HepG2 (cell line): Measurements from ENCODE around the gene TXNIP. TPM values are rescaled to one million over a fixed set of nuclear protein-coding genes. Genes with fewer than 3 reads are reported as not detected.
A peak's percentile ranks its signal among the peaks of the same experiment; 100 is the strongest.

ENCODE experiments used
- ARID3A ChIP-seq: IDR thresholded peaks from 2 replicates; pipeline ENCODE4 v1.6.1; 2012; ENCODE audit warnings: low read depth, low read length, improper control_type of control experiment
- ATRX ChIP-seq: sonication (generic); formaldehyde crosslinking; IDR thresholded peaks from 2 replicates; pipeline ENCODE4 v1.4.0; 2020; ENCODE audit warnings: missing genetic modification reagents, borderline replicate concordance
- BRCA1 ChIP-seq: sonication (generic); formaldehyde crosslinking; IDR thresholded peaks from 2 replicates; pipeline ENCODE4 v1.4.0; 2020; ENCODE audit warnings: missing genetic modification reagents
- JARID2 ChIP-seq: sonication (generic); formaldehyde crosslinking; IDR thresholded peaks from 2 replicates; pipeline ENCODE4 v1.8.1; 2023; ENCODE audit warnings: missing genetic modification reagents, inconsistent platforms; ENCODE audit not compliant: insufficient replicate concordance
- KDM2A ChIP-seq: sonication (generic); formaldehyde crosslinking; IDR thresholded peaks from 2 replicates; pipeline ENCODE4 v1.4.0; 2020; ENCODE audit warnings: low read depth, missing genetic modification reagents, borderline replicate concordance
- KDM6A ChIP-seq: IDR thresholded peaks from 2 replicates; pipeline ENCODE4 v1.6.1; 2016; ENCODE audit warnings: low read depth
- MTA1 ChIP-seq: sonication (generic); formaldehyde crosslinking; IDR thresholded peaks from 2 replicates; pipeline ENCODE4 v1.4.0; 2020; ENCODE audit warnings: missing genetic modification reagents, mild to moderate bottlenecking, borderline replicate concordance
- MXD4 ChIP-seq: IDR thresholded peaks from 2 replicates; pipeline ENCODE4 v1.6.1; 2016; ENCODE audit warnings: mild to moderate bottlenecking, missing biosample characterization, missing genetic modification reagents
- NRL ChIP-seq: sonication (generic); formaldehyde crosslinking; IDR thresholded peaks from 2 replicates; pipeline ENCODE4 v1.5.0; 2020; ENCODE audit warnings: missing genetic modification reagents, mild to moderate bottlenecking, moderate library complexity, borderline replicate concordance
- PLRG1 ChIP-seq: fragments of 450-650 bp; conservative IDR thresholded peaks from 2 replicates; pipeline ENCODE4 v1.6.1; 2016
- TBX2 ChIP-seq: sonication (generic); formaldehyde crosslinking; IDR thresholded peaks from 2 replicates; pipeline ENCODE4 v1.5.0; 2020; ENCODE audit warnings: missing genetic modification reagents, mild to moderate bottlenecking, borderline replicate concordance
- ZBTB7A ChIP-seq: sonication (generic); formaldehyde crosslinking; IDR thresholded peaks from 2 replicates; pipeline ENCODE4 v1.8.0; 2022; ENCODE audit warnings: mild to moderate bottlenecking, missing genetic modification reagents
- ZC3H4 ChIP-seq: sonication (generic); formaldehyde crosslinking; IDR thresholded peaks from 2 replicates; pipeline ENCODE4 v1.4.0; 2020; ENCODE audit warnings: missing genetic modification reagents, borderline replicate concordance
- ZNF354B ChIP-seq: sonication (generic); formaldehyde crosslinking; IDR thresholded peaks from 2 replicates; pipeline ENCODE4 v1.8.0; 2022; ENCODE audit warnings: mild to moderate bottlenecking, missing genetic modification reagents
- ZNF558 ChIP-seq: sonication (generic); formaldehyde crosslinking; IDR thresholded peaks from 2 replicates; pipeline ENCODE4 v1.9.0; 2022; ENCODE audit warnings: mild to moderate bottlenecking, missing genetic modification reagents, borderline replicate concordance
- ZNF776 ChIP-seq: sonication (generic); formaldehyde crosslinking; IDR thresholded peaks from 2 replicates; pipeline ENCODE4 v1.4.0; 2020; ENCODE audit warnings: mild to moderate bottlenecking, missing genetic modification reagents
- ZNF850 ChIP-seq: sonication (generic); formaldehyde crosslinking; conservative IDR thresholded peaks from 2 replicates; pipeline ENCODE4 v1.9.0; 2021; ENCODE audit warnings: mild to moderate bottlenecking, missing genetic modification reagents
- polyA plus RNA-seq, 8 experiments: library from polyadenylated mRNA; depleted of rRNA in 3 of 8; stranded (reverse) in 7 of 8; unstranded in 1 of 8; fragments of >200 nt; fragmentation: Illumina TruSeq in 4 of 8; extraction: Trizol in 4 of 8; gene quantifications; 2 replicates each; pipeline versions ENCODE4 v1.2.1 to v1.2.3, GENCODE V29; 2011 to 2016; ENCODE audit warnings: low read depth in 4 of 8, missing spikeins in 1 of 8, mixed read lengths in 1 of 8; ENCODE audit not compliant: insufficient read depth in 1 of 8
- total RNA-seq, 5 experiments: library from RNA; depleted of rRNA; stranded (reverse); fragments of >200 nt; fragmentation: Illumina TruSeq; extraction: Trizol; gene quantifications; 2 replicates each; pipeline ENCODE4 v1.2.3, GENCODE V29; 2016; ENCODE audit warnings: low read depth in 1 of 5
- TF ChIP-seq, protein P1 (sequence below): sonication (generic); formaldehyde crosslinking; IDR thresholded peaks from 2 replicates; pipeline ENCODE4 v1.4.0; 2020; ENCODE audit warnings: missing genetic modification reagents, mild to moderate bottlenecking, borderline replicate concordance
- TF ChIP-seq, protein P2 (sequence below): sonication (generic); formaldehyde crosslinking; IDR thresholded peaks from 2 replicates; pipeline ENCODE4 v1.4.0; 2020; ENCODE audit warnings: missing genetic modification reagents
- TF ChIP-seq, protein P3 (sequence below): sonication (generic); formaldehyde crosslinking; IDR thresholded peaks from 2 replicates; pipeline ENCODE4 v1.9.0; 2022; ENCODE audit warnings: low read depth, missing genetic modification reagents
- TF ChIP-seq, protein P4 (sequence below): sonication (generic); formaldehyde crosslinking; IDR thresholded peaks from 2 replicates; pipeline ENCODE4 v1.5.0; 2020; ENCODE audit warnings: missing genetic modification reagents, mild to moderate bottlenecking, borderline replicate concordance

Gene TXNIP
- total and polyA plus RNA-seq, 2 of the 13 experiments (the other 11 are each of a cell fraction or from before 2014, with no cell fraction given), result 24.4 to 237 TPM

- TF ChIP-seq ATRX (CRISPR knock-in tag) (no peak), ZNF354B (CRISPR knock-in tag) (no peak), PLRG1 (no peak), ZBTB7A (CRISPR knock-in tag) (peak; percentile 63; the same call in 1 of the 2 replicates), KDM6A (CRISPR knock-in tag) (no peak), JARID2 (CRISPR knock-in tag) (no peak), NRL (CRISPR knock-in tag) (0 out of 2 replicates have a peak, but pooled peaks have one; percentile 67), ARID3A (no peak), BRCA1 (no peak), ZNF850 (CRISPR knock-in tag) (no peak), KDM2A (CRISPR knock-in tag) (peak; percentile 34; the same call in 1 of the 2 replicates), TBX2 (CRISPR knock-in tag) (peak; percentile 36; the same call in 1 of the 2 replicates), MXD4 (CRISPR knock-in tag) (no peak), ZNF558 (CRISPR knock-in tag) (no peak), ZNF776 (CRISPR knock-in tag) (0 out of 2 replicates have a peak, but pooled peaks have one; percentile 28), ZC3H4 (CRISPR knock-in tag) (no peak), MTA1 (CRISPR knock-in tag) (peak; percentile 81; the same call in 1 of the 2 replicates)
- TF ChIP-seq, protein P1, sequence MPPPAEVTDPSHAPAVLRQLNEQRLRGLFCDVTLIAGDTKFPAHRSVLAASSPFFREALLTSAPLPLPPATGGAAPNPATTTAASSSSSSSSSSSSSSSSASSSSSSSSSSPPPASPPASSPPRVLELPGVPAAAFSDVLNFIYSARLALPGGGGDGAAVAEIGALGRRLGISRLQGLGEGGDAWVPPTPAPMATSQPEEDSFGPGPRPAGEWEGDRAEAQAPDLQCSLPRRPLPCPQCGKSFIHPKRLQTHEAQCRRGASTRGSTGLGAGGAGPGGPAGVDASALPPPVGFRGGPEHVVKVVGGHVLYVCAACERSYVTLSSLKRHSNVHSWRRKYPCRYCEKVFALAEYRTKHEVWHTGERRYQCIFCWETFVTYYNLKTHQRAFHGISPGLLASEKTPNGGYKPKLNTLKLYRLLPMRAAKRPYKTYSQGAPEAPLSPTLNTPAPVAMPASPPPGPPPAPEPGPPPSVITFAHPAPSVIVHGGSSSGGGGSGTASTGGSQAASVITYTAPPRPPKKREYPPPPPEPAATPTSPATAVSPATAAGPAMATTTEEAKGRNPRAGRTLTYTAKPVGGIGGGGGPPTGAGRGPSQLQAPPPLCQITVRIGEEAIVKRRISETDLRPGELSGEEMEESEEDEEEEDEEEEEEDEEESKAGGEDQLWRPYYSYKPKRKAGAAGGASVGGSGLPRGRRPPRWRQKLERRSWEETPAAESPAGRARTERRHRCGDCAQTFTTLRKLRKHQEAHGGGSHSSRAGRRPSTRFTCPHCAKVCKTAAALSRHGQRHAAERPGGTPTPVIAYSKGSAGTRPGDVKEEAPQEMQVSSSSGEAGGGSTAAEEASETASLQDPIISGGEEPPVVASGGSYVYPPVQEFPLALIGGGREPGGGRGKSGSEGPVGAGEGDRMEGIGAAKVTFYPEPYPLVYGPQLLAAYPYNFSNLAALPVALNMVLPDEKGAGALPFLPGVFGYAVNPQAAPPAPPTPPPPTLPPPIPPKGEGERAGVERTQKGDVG (CRISPR knock-in tag), result no peak
- TF ChIP-seq, protein P2, sequence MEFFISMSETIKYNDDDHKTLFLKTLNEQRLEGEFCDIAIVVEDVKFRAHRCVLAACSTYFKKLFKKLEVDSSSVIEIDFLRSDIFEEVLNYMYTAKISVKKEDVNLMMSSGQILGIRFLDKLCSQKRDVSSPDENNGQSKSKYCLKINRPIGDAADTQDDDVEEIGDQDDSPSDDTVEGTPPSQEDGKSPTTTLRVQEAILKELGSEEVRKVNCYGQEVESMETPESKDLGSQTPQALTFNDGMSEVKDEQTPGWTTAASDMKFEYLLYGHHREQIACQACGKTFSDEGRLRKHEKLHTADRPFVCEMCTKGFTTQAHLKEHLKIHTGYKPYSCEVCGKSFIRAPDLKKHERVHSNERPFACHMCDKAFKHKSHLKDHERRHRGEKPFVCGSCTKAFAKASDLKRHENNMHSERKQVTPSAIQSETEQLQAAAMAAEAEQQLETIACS (CRISPR knock-in tag), result peak; percentile 80
- TF ChIP-seq, protein P3, sequence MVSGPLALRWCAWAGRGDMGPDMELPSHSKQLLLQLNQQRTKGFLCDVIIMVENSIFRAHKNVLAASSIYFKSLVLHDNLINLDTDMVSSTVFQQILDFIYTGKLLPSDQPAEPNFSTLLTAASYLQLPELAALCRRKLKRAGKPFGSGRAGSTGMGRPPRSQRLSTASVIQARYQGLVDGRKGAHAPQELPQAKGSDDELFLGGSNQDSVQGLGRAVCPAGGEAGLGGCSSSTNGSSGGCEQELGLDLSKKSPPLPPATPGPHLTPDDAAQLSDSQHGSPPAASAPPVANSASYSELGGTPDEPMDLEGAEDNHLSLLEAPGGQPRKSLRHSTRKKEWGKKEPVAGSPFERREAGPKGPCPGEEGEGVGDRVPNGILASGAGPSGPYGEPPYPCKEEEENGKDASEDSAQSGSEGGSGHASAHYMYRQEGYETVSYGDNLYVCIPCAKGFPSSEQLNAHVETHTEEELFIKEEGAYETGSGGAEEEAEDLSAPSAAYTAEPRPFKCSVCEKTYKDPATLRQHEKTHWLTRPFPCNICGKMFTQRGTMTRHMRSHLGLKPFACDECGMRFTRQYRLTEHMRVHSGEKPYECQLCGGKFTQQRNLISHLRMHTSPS, result no peak
- TF ChIP-seq, protein P4, sequence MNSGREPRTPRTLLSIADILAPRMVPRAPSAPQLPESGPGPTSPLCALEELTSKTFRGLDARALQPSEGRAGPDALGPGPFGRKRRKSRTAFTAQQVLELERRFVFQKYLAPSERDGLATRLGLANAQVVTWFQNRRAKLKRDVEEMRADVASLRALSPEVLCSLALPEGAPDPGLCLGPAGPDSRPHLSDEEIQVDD (CRISPR knock-in tag), result 0 out of 2 replicates have a peak, but pooled peaks have one; percentile 11
Observed at GRCh38 chr1:145961425-145962156, 34.8 kb downstream of the TXNIP start (continued).
